CD4-positive, alpha-beta T cell treated with Interleukin-6 at 100 ng/mL for 8 hours (primary cell): ENCODE measurements around the gene LYSMD2.
A peak's percentile ranks its signal among the peaks of the same experiment; 100 is the strongest.

Experiments
- DNase-seq: peaks from one replicate; pipeline ENCODE4 v3.0.0-alpha.2; 2020; ENCODE audit warnings: mixed read lengths, low spot score

Gene LYSMD2

DNA sequence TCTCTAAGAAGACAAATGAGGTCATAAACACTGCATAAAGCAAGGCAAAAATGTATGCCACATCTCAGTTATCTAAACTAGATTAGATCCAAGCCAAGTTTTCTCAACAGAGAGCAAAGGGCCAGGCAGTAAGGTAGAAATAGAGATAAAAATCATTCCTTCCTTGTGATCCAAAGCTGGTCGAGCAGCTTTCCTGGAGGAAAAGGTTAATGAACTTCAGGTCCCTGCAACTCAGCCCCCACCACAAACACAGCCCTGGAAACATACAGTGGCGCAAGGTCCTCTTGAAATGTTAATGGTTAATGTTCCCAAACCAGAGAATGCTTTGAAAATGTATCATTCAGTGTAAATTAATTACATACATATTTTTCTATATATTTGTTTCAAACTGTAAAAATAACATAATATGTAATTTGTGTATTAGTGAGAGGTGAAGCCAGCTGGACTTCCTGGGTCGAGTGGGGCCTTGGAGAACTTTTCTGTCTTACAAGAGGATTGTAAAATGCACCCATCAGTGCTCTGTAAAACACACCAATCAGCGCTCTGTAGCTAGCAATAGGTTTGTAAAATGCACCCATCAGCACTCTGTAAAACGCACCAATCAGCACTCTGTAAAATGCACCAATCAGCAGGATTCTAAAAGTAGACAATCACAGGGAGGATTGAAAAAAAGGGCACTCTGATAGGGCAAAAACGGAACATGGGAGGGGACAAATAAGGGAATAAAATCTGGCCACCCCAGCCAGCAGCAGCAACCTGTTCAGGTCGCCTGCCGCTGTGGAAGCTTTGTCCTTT is 17.1 kb downstream of the LYSMD2 start:
- no peak for DNase-seq

DNA sequence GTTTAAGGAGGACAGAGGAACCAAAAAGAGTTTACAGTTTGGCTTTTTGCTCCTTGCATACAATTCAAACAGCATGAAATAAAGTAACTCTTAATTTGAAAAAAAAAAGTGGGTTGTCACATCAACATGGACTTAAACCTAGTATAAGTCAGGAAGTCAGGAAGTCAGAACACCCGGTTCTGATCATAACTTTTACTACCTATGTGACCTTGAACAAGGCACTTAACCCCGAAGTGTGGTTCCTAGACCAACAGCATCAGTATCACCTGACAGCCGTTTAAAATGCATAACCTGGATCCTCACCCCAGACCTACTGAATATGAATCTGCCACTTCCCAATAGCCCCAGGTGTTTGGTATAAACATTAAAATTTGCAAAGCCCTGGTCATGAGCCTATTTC is 18.7 kb downstream of the LYSMD2 start:
- DNase-seq, result no peak

DNA sequence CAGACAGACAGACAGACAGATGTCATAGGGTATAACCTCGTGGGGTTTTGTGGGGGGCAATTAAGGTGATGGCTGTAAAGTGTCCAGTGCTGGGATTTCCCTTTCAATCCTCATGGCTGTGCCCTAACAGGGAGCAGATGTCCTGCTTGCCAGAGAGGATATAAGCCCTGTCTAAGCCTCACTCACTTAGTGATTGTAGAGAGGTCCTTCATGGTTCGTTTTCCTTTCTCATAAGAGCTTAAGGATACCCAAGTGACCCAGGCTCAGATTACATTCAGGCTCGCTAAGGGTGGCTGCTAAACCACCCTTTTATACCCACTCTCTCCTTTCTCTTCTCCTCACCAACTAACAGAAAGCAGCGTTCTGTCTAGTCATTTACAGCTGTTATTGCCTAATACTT is 19.2 kb downstream of the LYSMD2 start:
- no peak for DNase-seq

DNA sequence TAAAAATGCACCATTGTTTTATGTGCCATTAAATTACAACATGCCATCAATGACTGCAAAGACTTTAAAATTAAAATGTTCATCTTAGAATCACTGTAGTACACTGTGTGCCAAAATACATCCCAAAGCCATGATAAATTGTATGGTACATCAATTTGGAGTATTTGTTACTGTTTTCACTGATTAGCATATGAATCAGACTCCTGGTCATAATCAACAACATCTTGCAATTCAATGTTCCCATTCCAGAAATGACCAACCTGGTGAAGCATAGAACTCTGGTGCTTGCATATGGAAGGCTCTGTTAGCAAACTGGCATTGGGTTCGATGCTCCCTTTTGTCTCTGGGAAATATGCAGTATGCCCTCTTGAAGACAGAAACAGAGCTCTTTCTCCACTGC is 22.5 kb downstream of the LYSMD2 start:
- no peak for DNase-seq

DNA sequence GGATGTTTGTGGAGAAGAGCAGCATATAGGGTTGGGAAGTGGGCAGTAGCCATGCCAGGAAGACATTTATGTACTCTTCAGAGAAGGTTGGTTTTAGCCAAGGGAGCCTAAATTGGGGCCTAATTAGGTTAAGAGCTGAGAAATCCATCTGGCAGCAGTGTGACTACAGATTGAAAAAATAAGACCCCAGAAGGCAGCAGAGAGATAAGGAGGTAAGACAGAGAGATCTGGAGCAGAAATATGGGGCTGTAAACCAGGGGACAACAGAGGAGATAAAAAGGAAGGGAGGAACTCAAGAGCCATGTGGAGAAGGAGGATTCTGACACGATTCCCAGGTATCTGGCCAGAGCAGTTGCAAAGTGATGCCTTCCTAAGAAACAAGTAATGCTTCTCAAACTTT is 23.3 kb downstream of the LYSMD2 start:
- DNase-seq, result no peak

DNA sequence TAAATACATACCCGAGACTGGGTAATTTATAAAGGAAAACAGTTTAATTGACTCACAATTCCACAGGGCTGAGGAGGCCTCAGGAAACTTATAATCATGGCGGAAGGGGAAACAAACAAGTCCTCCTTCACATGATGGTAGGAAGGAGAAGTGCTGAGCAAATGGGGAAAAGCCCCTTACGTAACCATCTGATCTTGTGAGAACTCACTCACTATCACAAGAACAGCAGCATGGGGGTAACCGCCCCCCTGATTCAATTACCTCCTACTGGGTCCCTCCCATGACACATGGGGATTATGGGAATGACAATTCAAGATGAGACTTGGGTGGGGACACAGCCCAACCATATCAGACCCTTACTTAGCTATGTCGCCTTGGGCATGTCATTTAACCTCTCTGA is 28.4 kb downstream of the LYSMD2 start:
- no peak for DNase-seq

DNA sequence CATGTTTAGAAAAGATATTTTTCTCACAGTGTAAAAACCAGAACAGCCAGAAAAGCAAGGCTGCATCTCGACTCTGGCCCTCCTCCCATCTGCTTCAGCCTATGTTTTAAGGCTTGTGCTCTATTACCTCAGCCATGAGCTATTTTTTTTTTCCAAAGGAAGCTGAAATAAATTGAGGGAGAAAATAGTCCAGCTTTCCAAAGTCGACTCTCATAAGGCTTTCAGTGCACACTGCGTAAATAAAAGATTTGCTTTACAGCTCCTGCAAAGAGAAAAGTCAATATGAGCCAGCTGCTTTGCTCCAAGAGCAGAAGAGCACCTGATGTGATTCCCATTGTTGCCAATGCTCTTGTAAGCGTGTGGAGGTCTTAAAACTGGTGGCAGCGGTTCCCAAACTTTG is 29.4 kb downstream of the LYSMD2 start:
- no peak for DNase-seq

DNA sequence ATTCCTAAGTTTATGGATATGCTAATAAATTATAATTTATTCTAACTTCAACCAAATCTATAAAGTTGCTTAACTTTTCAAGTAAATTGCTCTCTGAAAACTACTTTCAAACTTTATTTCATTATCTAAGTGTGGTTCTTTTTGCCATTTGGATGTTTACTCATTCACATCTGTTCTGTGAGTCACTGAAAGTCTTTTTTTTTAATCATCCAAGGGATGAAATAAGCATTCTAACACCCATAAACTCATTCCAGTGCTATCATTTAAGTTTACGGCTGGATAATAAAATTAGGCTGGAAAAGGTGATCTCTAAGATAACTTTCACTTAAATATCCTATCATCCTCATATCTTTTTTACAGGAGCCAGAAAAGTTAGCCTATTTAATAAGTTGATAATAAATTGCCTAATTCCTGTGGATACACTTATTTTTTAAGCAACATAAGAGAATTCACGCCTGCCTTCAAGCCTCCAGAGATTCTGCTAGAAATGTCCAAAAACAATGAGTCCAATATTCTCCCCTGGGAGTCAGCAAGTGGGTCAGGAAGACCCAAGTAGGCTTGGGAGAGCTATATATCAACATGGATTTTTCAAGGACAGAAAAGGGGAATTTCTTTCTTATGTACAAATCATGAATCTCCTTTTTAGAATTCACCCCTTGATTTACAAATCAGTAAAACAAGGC is 30.4 kb downstream of the LYSMD2 start:
- DNase-seq, result no peak

DNA sequence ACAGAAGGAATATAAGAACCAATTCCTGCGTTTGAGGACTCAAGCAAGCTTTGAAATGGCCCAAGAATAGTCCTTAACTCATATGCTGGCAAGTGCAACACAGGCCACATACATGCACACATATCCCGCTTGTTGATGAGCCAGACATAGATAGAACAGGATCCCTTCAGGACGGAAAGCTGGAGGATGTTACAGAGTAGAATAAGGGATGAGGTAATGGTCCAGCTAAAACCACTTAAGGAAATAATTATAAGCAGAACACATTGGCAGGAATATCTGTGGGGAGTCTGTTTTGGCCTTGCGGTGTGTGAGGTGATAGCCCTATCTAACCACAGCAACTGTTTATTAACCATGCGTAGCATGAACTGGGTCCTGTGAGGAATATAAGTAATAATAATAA is 31.2 kb downstream of the LYSMD2 start:
- DNase-seq, result no peak

DNA sequence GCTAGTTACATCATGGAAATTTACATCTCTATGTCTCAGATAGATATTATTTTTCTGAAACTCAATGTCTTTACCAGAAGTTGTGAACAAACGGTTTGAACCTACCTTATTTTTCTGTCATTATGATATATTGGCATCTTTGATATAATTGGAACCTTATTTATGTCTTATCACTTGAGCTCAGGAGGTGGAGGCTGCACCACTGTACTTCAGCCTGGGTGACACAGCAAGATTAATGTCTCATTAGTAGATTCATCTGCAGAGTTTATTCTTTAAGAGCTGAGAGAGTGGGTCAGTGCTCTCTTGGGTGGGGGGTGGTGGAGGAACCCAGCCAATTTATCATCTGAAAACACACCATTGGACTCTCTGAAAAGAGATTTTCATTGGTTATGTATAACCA is 34.7 kb downstream of the LYSMD2 start:
- DNase-seq, result no peak

DNA sequence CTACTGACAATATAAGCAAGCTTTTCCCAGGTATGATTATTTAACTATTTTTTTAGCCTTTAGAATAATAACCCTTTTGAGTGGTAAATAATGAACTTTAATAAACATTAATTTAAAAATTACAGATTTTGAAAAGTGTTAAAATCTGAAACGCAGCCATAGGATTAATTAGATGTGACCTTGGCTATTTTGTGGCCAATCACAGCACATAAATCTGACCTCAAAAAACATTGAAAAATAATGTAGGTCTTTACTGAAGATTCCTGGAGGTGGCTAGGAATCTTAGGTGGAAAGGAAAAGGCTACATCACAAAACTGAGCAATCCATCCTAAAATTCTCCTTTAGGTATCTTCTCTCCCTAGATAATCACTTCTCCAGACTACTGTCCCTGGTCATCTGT is 38.1 kb downstream of the LYSMD2 start:
- no peak for DNase-seq

DNA sequence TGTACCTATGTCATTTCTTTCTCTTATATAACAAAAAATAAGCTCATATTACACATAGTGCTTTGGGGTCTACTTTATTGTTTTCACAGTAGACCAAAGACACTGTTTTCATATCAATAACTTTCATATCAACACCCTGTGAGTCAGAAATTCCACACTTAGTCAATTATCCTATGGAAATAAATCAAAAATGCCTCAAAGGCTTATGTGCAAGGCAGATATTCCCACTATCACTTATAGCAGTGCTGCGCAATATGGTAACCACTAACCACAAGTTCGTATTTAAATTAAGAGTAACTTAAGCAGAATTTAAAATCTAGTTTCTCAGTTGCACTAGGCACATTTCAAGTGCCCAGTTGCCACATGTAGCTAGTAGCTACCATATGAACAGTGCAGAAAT is 40.3 kb downstream of the LYSMD2 start:
- no peak for DNase-seq

DNA sequence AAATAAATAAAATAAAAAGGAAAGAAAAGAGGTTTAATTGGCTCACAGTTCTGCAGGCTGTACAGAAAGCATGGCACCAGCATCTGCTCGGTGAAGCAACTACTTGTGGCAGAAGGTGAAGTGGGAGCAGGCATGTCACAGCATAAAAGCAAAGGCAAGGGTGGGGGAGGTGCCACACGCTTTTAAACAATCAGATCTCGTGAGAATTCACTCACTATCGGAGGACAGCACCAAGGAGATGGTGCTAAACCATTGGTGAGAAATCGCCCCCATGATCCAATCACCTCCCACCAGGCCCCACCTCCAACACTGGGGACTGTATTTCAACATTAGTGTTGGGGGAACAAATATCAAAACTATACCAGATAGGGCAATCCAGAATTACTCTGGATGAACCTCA is 40.9 kb downstream of the LYSMD2 start:
- no peak for DNase-seq

DNA sequence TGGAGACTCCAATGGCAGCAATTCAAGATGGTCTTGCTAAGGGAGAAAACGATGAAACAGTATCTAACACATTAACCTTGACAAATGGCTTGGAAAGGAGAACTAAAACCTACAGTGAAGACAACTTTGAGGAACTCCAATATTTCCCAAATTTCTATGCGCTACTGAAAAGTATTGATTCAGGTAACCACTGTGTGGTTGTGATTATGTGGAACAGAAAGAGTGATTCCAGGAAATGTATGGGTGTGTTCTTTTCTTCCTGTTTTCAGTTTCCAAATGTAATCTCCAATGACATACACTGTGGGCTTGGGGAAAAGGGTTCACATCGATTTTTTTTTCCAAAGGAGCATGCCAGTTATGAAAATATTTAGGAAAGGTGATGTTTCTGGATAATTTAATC is 45.3 kb downstream of the LYSMD2 start:
- DNase-seq, result no peak

DNA sequence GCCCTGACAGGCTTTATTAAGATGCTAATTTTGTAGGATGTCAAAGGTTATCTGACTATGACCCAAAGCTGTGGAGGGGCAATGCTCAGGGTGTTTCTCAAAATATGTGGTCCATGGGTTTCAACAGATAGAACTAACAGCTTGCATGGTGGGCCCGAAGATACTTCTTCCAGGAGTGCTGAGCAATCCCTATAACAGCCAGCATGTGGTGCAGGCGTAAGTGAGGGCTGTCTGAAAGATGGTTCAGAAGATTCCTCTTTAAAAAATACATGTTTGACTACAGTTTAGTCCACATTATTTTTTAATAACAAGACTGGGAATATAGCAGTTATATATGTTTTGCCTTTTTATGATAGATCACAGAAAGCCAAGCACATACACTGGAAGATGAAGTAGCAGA is 48.6 kb downstream of the LYSMD2 start:
- no peak for DNase-seq

DNA sequence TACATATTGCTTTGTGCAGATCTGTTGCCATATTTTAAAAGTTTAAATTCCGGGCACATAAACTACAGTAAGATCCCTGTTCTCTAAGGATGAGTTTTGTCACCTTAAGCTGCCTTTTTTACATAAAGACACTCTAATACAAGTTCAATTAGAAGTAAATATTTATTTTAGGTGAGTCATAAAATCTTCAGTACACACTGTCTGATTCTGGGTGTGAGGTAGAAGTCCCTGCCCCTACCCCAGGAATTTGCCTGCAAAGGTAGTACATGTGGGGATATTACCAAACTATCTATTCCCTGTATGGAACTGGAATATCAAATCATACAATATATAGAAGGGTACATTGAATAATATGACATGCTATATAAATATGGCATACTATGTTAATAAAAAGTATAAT is 49.9 kb downstream of the LYSMD2 start:
- no peak for DNase-seq

DNA sequence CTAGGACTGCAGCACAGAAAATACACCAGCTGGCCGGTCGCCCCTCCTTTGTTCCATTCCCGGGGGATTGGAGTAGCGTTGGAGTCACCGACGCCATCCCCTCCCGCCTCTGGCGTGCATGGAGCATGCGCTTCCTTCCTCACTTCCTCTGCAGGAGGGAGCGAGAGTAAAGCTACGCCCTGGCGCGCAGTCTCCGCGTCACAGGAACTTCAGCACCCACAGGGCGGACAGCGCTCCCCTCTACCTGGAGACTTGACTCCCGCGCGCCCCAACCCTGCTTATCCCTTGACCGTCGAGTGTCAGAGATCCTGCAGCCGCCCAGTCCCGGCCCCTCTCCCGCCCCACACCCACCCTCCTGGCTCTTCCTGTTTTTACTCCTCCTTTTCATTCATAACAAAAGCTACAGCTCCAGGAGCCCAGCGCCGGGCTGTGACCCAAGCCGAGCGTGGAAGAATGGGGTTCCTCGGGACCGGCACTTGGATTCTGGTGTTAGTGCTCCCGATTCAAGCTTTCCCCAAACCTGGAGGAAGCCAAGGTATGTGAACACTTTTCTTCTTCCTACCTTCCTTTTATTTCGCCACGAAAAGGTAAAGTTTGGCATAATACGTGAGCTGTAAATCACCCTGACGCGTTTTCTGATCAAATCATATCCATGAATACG is 56.0 kb downstream of the LYSMD2 start, which contains the start of gene SCG3:
Gene SCG3 (plus strand): TSS at position 201 of the 661 bp plus-strand sequence. CDS start 253 bp downstream, at position 454.
- peak; percentile 24 for DNase-seq

DNA sequence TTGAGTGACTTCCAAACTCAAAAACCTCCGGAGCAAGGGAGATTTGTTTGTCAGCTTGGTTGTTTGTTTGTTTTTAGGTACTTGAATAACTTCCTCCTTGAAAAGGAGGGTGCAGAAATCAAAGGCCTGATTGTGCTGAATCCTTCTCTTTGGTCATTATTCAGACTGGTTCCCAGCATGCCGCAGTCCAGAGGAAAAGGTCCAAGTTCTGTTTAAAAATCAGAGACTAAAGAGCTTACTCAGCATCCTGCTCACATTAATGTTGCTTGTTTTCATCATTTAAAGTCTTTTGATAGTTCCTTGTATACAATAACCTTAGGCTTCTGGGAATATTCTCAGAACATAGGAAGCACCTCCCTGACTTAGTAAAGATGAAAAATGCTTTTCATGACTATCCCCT is 57.1 kb downstream of the LYSMD2 start:
- DNase-seq, result no peak

DNA sequence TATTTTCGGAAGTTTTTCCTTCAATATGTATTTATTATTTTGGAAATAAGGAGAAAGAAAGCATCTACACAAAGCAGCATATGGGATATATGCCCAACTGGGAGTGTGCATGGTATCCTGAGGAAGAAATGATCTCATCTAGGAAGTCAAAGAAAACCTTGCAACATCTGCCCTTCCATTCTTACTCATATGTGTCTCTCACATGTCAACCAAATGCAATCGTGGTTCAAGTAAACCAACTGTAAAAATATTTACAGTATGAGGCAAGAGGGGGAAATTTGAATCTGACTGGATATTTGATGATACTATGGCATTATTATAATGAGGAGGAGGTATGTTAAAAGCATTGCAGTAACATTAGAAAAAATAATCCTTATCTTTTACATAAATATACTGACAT is 59.4 kb downstream of the LYSMD2 start:
- no peak for DNase-seq

DNA sequence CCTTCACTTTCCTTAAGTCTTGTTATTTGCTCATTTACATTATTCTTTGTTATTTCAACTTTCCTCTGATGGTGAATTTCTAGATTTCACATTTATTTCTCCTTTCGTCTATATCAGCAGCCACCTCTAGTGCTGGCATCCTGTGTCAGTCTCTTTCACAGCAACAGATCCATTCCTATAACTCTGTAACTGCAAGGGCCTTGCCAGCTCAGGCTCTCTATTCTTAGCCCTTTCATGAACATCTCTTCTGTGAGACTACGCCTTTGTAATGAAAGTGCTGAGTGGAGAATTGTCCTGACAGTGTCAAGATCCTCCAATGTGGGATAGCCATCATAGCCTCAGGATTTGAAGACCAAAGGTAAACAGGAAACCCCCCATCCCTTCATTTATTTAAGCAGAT is 60.0 kb downstream of the LYSMD2 start:
- no peak for DNase-seq

DNA sequence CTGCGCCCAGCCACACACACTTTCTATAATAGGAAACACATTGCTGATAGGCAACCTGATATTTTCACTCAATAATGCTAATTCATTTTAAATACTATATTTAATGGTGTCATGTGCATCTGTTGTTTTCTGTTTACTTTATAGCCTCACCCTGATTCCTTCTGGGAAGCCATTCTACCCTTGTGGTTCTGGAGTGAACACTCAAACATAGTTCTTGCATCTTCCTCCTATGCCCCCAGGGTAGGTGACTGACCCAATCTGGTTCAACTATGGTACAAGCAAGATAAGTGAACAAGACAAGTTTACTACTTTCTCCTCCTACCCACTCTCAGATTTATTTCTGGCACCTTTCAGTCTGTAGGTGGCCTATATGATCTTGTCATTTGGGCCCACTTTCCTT is 60.4 kb downstream of the LYSMD2 start:
- DNase-seq, result no peak

DNA sequence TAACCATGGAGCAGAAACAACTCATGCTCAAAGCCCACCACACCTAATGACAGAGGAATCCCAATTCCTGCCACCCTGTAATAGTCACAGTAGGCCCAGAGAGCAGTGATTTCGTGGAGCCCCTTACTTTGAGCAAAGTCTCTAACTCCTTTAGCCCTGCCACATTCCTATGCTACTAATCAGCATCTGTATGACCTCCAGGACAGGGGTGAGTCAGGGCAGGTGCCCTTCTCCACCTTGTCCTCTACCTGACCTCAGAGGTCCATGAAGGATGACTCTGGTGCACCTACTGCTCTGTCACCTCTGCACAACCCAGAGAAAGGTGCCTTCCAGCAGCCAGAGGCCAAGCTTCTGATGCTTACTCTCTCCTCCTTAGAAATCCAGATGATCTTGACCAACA is 62.2 kb downstream of the LYSMD2 start:
- DNase-seq, result no peak
